ENCODE measurements around the gene EEF1AKMT3. TPM values are rescaled to one million over a fixed set of nuclear protein-coding genes. Genes with fewer than 3 reads are reported as not detected.

Gene EEF1AKMT3
- 1.3 TPM for total RNA-seq
- polyA plus RNA-seq = 2.4 TPM
- long read RNA-seq, donor 1 = 0 reads
- long read RNA-seq, donor 2 = 0 reads
- long read RNA-seq, donor 3 = 0 reads
- long read RNA-seq, donor 4, partial matches to known transcripts = 0 of 1 reads
- long read RNA-seq, donor 4, other reads (novel, unspliced or antisense) = 0 of 1 reads
- long read RNA-seq, donor 5 = 0 reads
- long read RNA-seq, donor 6 = 0 reads
- long read RNA-seq, donor 7 = 0 reads
- long read RNA-seq, donor 8 = 0 reads
- long read RNA-seq, donor 9 = 0 reads
- long read RNA-seq, donor 10 = 0 reads

- Histone ChIP-seq H3K27me3 (ENCODE audit: control insufficient read depth in 2 of 2, insufficient read depth in 1 of 2, low read length in 1 of 2) (peaks cover 6 to 26% of the 10 kb centered on the region in 2 donors), H3K4me1 (ENCODE audit: control insufficient read depth in 2 of 2, insufficient read depth in 2 of 2, low read length in 2 of 2) (peaks cover 6 to 27% of the 10 kb centered on the region in 2 donors), H3K36me3 (ENCODE audit: control insufficient read depth in 2 of 2, insufficient read depth in 2 of 2, low read length in 1 of 2) (peaks cover 0 to 4% of the 10 kb centered on the region in 2 donors), H3K9me3 (ENCODE audit: control insufficient read depth in 2 of 2, insufficient read depth in 1 of 2, low read length in 1 of 2) (peaks cover 0 to 4% of the 10 kb centered on the region in 2 donors), H3K27ac (ENCODE audit: low read depth in 1 of 2, low read length in 1 of 2) (peak within 1 kb of the TSS; percentile 70 to 75), H3K4me3 (ENCODE audit: low read length in 2 of 2) (peak within 1 kb of the TSS; percentile 67 to 78)
- DNase-seq (ENCODE audit: low read depth in 6 of 9, low spot score in 9 of 9) = peak in 1 of 9 donors; percentile 13
- WGBS = 4% methylated on average over 67 of the region's 67 CpGs
Observed at GRCh38 chr12:57772429-57773322, at the start of gene EEF1AKMT3. EEF1AKMT3 (plus strand) TSS chr12:57772614; CDS start chr12:57772725, 111 bp downstream.

GRCh38 chr12:57722716-57723629 is 49.4 kb upstream of the EEF1AKMT3 start:
- 93% methylated on average over 11 of the region's 11 CpGs for WGBS
- no peaks in the 10 kb centered on the region for H3K4me1 ChIP-seq (ENCODE audit: control insufficient read depth in 2 of 2, insufficient read depth in 2 of 2, low read length in 2 of 2)
- peaks cover 1 to 11% of the 10 kb centered on the region in 2 donors for H3K9me3 ChIP-seq (ENCODE audit: control insufficient read depth in 2 of 2, insufficient read depth in 1 of 2, low read length in 1 of 2)
- peaks cover 0 to 13% of the 10 kb centered on the region in 2 donors for H3K27me3 ChIP-seq (ENCODE audit: control insufficient read depth in 2 of 2, insufficient read depth in 1 of 2, low read length in 1 of 2)
- no peak overlapping the region for H3K4me3 ChIP-seq (ENCODE audit: low read length in 2 of 2)
- DNase-seq (ENCODE audit: low read depth in 6 of 9, low spot score in 9 of 9) = no peak
- peaks cover 60% of the 10 kb centered on the region in 2 donors for H3K36me3 ChIP-seq (ENCODE audit: control insufficient read depth in 2 of 2, insufficient read depth in 2 of 2, low read length in 1 of 2)
- H3K27ac ChIP-seq (ENCODE audit: low read depth in 1 of 2, low read length in 1 of 2) = no peak overlapping the region

GRCh38 chr12:57723630-57723962 is 48.8 kb upstream of the EEF1AKMT3 start:
- Histone ChIP-seq H3K36me3 (ENCODE audit: control insufficient read depth in 2 of 2, insufficient read depth in 2 of 2, low read length in 1 of 2) (peaks cover 55 to 60% of the 10 kb centered on the region in 2 donors), H3K27me3 (ENCODE audit: control insufficient read depth in 2 of 2, insufficient read depth in 1 of 2, low read length in 1 of 2) (peaks cover 0 to 13% of the 10 kb centered on the region in 2 donors), H3K27ac (ENCODE audit: low read depth in 1 of 2, low read length in 1 of 2) (no peak overlapping the region), H3K4me1 (ENCODE audit: control insufficient read depth in 2 of 2, insufficient read depth in 2 of 2, low read length in 2 of 2) (no peaks in the 10 kb centered on the region), H3K4me3 (ENCODE audit: low read length in 2 of 2) (no peak overlapping the region), H3K9me3 (ENCODE audit: control insufficient read depth in 2 of 2, insufficient read depth in 1 of 2, low read length in 1 of 2) (peaks cover 1 to 11% of the 10 kb centered on the region in 2 donors)
- 92% methylated on average over 2 of the region's 2 CpGs for WGBS
- no peak for DNase-seq (ENCODE audit: low read depth in 6 of 9, low spot score in 9 of 9)

- no peak for DNase-seq (ENCODE audit: low read depth in 6 of 9, low spot score in 9 of 9)
- no peaks in the 10 kb centered on the region for H3K4me1 ChIP-seq (ENCODE audit: control insufficient read depth in 2 of 2, insufficient read depth in 2 of 2, low read length in 2 of 2)
- no peak overlapping the region for H3K4me3 ChIP-seq (ENCODE audit: low read length in 2 of 2)
- H3K27me3 ChIP-seq (ENCODE audit: control insufficient read depth in 2 of 2, insufficient read depth in 1 of 2, low read length in 1 of 2) = peaks cover 0 to 13% of the 10 kb centered on the region in 2 donors
- WGBS = 96% methylated on average over 12 of the region's 12 CpGs
- H3K36me3 ChIP-seq (ENCODE audit: control insufficient read depth in 2 of 2, insufficient read depth in 2 of 2, low read length in 1 of 2) = peaks cover 50 to 56% of the 10 kb centered on the region in 2 donors
- H3K27ac ChIP-seq (ENCODE audit: low read depth in 1 of 2, low read length in 1 of 2) = no peak overlapping the region
- H3K9me3 ChIP-seq (ENCODE audit: control insufficient read depth in 2 of 2, insufficient read depth in 1 of 2, low read length in 1 of 2) = peaks cover 1 to 11% of the 10 kb centered on the region in 2 donors
Observed at GRCh38 chr12:57724003-57724935, 48.1 kb upstream of the EEF1AKMT3 start.

- no peak for DNase-seq (ENCODE audit: low read depth in 6 of 9, low spot score in 9 of 9)
- Histone ChIP-seq H3K36me3 (ENCODE audit: control insufficient read depth in 2 of 2, insufficient read depth in 2 of 2, low read length in 1 of 2) (peaks cover 48 to 55% of the 10 kb centered on the region in 2 donors), H3K27me3 (ENCODE audit: control insufficient read depth in 2 of 2, insufficient read depth in 1 of 2, low read length in 1 of 2) (peaks cover 0 to 13% of the 10 kb centered on the region in 2 donors), H3K4me1 (ENCODE audit: control insufficient read depth in 2 of 2, insufficient read depth in 2 of 2, low read length in 2 of 2) (no peaks in the 10 kb centered on the region), H3K27ac (ENCODE audit: low read depth in 1 of 2, low read length in 1 of 2) (no peak overlapping the region), H3K4me3 (ENCODE audit: low read length in 2 of 2) (no peak overlapping the region), H3K9me3 (ENCODE audit: control insufficient read depth in 2 of 2, insufficient read depth in 1 of 2, low read length in 1 of 2) (peaks cover 1 to 11% of the 10 kb centered on the region in 2 donors)
- WGBS = 89% methylated on average over 11 of the region's 11 CpGs
Observed at GRCh38 chr12:57724936-57725740, 47.3 kb upstream of the EEF1AKMT3 start.

GRCh38 chr12:57725851-57726150 is 46.6 kb upstream of the EEF1AKMT3 start:
- peaks cover 1 to 11% of the 10 kb centered on the region in 2 donors for H3K9me3 ChIP-seq (ENCODE audit: control insufficient read depth in 2 of 2, insufficient read depth in 1 of 2, low read length in 1 of 2)
- WGBS = 91% methylated on average over 10 of the region's 10 CpGs
- H3K27me3 ChIP-seq (ENCODE audit: control insufficient read depth in 2 of 2, insufficient read depth in 1 of 2, low read length in 1 of 2) = peaks cover 0 to 13% of the 10 kb centered on the region in 2 donors
- H3K4me1 ChIP-seq (ENCODE audit: control insufficient read depth in 2 of 2, insufficient read depth in 2 of 2, low read length in 2 of 2) = no peaks in the 10 kb centered on the region
- no peak overlapping the region for H3K27ac ChIP-seq (ENCODE audit: low read depth in 1 of 2, low read length in 1 of 2)
- DNase-seq (ENCODE audit: low read depth in 6 of 9, low spot score in 9 of 9) = no peak
- no peak overlapping the region for H3K4me3 ChIP-seq (ENCODE audit: low read length in 2 of 2)
- peaks cover 49 to 55% of the 10 kb centered on the region in 2 donors for H3K36me3 ChIP-seq (ENCODE audit: control insufficient read depth in 2 of 2, insufficient read depth in 2 of 2, low read length in 1 of 2)

- Histone ChIP-seq H3K4me3 (ENCODE audit: low read length in 2 of 2) (peak overlapping the region; percentile 11 to 26), H3K36me3 (ENCODE audit: control insufficient read depth in 2 of 2, insufficient read depth in 2 of 2, low read length in 1 of 2) (peaks cover 49 to 56% of the 10 kb centered on the region in 2 donors), H3K9me3 (ENCODE audit: control insufficient read depth in 2 of 2, insufficient read depth in 1 of 2, low read length in 1 of 2) (peaks cover 1 to 11% of the 10 kb centered on the region in 2 donors), H3K27me3 (ENCODE audit: control insufficient read depth in 2 of 2, insufficient read depth in 1 of 2, low read length in 1 of 2) (peaks cover 0 to 13% of the 10 kb centered on the region in 2 donors), H3K27ac (ENCODE audit: low read depth in 1 of 2, low read length in 1 of 2) (no peak overlapping the region), H3K4me1 (ENCODE audit: control insufficient read depth in 2 of 2, insufficient read depth in 2 of 2, low read length in 2 of 2) (no peaks in the 10 kb centered on the region)
- DNase-seq (ENCODE audit: low read depth in 6 of 9, low spot score in 9 of 9) = peak in 3 of 9 donors; percentile 37 to 65 (median 50)
- 92% methylated on average over 79 of the region's 79 CpGs for WGBS
Observed at GRCh38 chr12:57726151-57726883, 46.1 kb upstream of the EEF1AKMT3 start.
